Measurements from ENCODE around the gene RNF31. TPM values are rescaled to one million over a fixed set of nuclear protein-coding genes. Genes with fewer than 3 reads are reported as not detected.

The RNF31 gene
- total and polyA plus RNA-seq, 7 experiments from 2014 or later: 40.9 to 151 (median 81.4) TPM

DNA sequence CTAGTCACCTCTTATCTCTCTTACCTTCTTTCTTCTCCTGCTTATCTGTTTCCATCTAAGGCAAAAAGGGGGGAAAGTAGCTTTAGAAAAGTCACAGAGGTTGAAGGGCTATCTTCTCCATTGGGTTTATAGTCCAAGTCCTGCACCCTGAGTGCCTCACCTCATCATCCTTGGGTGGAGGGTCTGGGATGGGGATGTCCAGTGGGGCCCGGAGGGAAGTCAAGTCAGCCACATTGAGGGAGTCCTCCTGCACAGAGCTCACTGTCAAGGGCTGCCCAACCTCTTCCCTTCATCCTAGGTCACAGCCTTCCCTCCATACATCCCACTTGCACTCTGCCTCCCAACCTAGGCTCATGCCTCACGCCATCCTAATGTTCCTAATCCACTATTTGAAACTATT is 2.1 kb upstream of the RNF31 start:
- Mint-ChIP-seq H3K4me1 (peaks cover 40 to 76% (median 68%) of the 10 kb centered on the region in 7 donors), H3K36me3 (peaks cover 4 to 57% (median 5%) of the 10 kb centered on the region in 5 donors), H3K9me3 (no peaks in the 10 kb centered on the region), H3K27ac (peak overlapping the region in 6 of 9 donors; percentile 94 to 98 (median 97)), H3K4me3 (peak overlapping the region; percentile 91 to 100 (median 98)), H3K27me3 (no peaks in the 10 kb centered on the region)
- Histone ChIP-seq H3K36me3 (ENCODE audit: control insufficient read depth in 2 of 3, insufficient read depth in 3 of 3, low read length in 3 of 3) (peaks cover under 1 to 37% (median 6%) of the 10 kb centered on the region in 3 experiments), H3K27ac (ENCODE audit: low read depth, low read length) (peak overlapping the region; percentile 88), H3K4me1 (ENCODE audit: control insufficient read depth in 2 of 2, insufficient read depth in 2 of 2, low read length in 2 of 2) (peaks cover 40 to 50% of the 10 kb centered on the region in 2 donors), H3K9me3 (ENCODE audit: control insufficient read depth in 2 of 3, low read length in 3 of 3) (no peaks in the 10 kb centered on the region), H3K4me3 (ENCODE audit: low read length) (peak overlapping the region; percentile 98), H3K27me3 (ENCODE audit: control insufficient read depth in 2 of 2, insufficient read depth in 2 of 2, low read length in 2 of 2) (no peaks in the 10 kb centered on the region)
- intact Hi-C loops (cut with micrococcal nuclease): loop anchor here (10.0 kb wide), 2 partner anchors 840 to 1050 kb away; partner anchors contain the start of genes BCL2L2 (in 2 of the 2), PPP1R3E (in 2 of the 2), ACIN1 (in 1 of the 2) and C14orf119 (in 1 of the 2)
- CTCF ChIA-PET: interaction anchor here (1.1 to 4.8 kb wide), 3 partner anchors 10 to 31 kb away, joined by 5 to 36 read pairs (median 8); partner anchors contain the start of genes DCAF11, IRF9 and NRL
- POLR2A ChIA-PET: interaction anchor here (0.7 to 11.1 kb wide), 8 partner anchors 9 to 97 kb away, joined by 4 to 139 read pairs (median 22); partner anchors contain the start of genes DCAF11, EMC9, IRF9 and NRL
- ATAC-seq (no peak), DNase-seq (no peak)

DNA sequence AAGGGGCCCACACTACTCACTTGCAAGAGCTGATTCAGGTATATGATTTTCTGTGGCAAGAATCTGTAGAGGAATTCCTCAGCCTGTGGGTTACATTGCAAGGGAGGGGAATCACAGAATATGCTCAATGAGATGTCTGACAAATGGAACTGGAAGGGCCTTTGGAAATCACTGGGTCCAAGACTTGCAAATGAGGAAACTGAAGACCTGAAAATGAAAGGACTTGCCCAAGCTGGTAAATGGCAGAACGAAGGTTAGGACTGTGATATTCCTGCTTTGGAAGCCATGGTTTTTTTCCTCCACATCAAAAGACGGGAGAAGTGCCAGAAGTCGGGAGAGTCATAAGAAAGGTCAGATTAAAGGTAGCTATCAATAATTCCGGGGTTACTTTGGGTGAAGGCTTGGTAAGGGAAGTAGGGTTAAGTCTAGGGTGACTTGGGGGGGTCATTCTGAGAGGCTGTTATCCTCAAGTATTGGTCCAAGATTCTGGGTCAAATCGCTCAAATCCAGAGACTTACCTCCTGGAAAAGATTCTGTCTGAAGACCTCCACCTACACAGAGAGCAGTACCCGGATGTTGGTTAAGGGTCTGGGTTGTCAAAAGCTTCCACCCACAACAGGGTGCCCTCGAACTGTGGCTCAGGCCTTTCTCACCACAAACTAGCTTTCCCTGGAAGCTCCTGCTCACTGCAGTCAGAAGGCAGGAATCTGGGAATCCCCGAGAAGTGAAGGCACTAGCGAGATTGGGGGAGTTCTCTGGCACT is 1.4 kb upstream of the RNF31 start:
- H3K27me3 ChIP-seq (ENCODE audit: control insufficient read depth in 2 of 2, insufficient read depth in 2 of 2, low read length in 2 of 2): no peaks in the 10 kb centered on the region
- peaks cover 7 to 43% (median 8%) of the 10 kb centered on the region in 3 experiments for H3K36me3 ChIP-seq (ENCODE audit: control insufficient read depth in 2 of 3, insufficient read depth in 3 of 3, low read length in 3 of 3)
- ATAC-seq: no peak
- Mint-ChIP-seq H3K4me3 (peak overlapping the region; percentile 91 to 100 (median 98)), H3K4me1 (peaks cover 41 to 73% (median 69%) of the 10 kb centered on the region in 7 donors), H3K9me3 (no peaks in the 10 kb centered on the region), H3K27ac (peak overlapping the region; percentile 94 to 98 (median 96)), H3K36me3 (peaks cover 4 to 58% (median 9%) of the 10 kb centered on the region in 5 donors), H3K27me3 (no peaks in the 10 kb centered on the region)
- H3K4me3 ChIP-seq (ENCODE audit: low read length): peak overlapping the region; percentile 98
- DNase-seq: peak in 1 of 9 donors; percentile 17
- H3K4me1 ChIP-seq (ENCODE audit: control insufficient read depth in 2 of 2, insufficient read depth in 2 of 2, low read length in 2 of 2): peaks cover 40 to 50% of the 10 kb centered on the region in 2 donors
- no peaks in the 10 kb centered on the region for H3K9me3 ChIP-seq (ENCODE audit: control insufficient read depth in 2 of 3, low read length in 3 of 3)
- POLR2A ChIA-PET: interaction anchor here (0.8 to 11.1 kb wide), 15 partner anchors 9 to 590 kb away, joined by 3 to 139 read pairs (median 8); partner anchors contain the start of genes CHMP4A, DCAF11, EMC9 and IRF9
- CTCF ChIA-PET: interaction anchor here (1.1 to 4.8 kb wide), 3 partner anchors 10 to 32 kb away, joined by 5 to 36 read pairs (median 8); partner anchors contain the start of genes DCAF11, IRF9 and NRL
- H3K27ac ChIP-seq (ENCODE audit: low read depth, low read length): peak overlapping the region; percentile 88
- intact Hi-C loops (cut with micrococcal nuclease): loop anchor here (1.0 to 10.0 kb wide), 6 partner anchors 42 to 1051 kb away; partner anchors contain the start of genes BCL2L2 (in 2 of the 2), PPP1R3E (in 2 of the 2), ACIN1 (in 1 of the 2) and C14orf119 (in 1 of the 2)

DNA sequence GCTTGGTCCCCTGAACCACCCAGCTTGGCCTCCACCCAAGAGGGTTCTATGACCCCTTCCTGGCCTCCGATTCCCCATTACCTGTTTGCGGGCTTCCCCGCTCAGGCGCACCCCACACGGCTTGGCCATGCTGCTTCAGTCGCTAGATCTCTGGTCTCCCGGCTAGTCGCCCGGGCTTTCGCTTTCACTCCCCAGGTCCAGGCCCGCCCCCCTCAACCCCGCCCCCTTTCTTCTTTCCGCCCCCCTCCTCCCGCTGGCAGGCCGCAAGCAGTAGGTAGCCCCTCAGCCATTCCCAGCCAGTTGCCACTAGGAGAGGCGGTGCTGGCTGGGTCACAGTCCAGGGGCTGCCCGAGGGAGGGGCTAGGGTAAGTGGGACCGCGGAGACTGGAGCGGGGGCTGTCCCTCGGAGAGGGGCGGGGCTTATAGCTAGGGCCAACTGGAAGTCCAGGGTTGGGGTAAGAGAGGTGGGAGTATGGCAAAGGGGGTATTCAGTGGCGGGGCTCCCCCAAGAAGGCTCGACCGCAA is 783 bp upstream of the RNF31 start, which contains the start of gene PSME2:
PSME2 (minus strand) TSS at position 158 of the 525 bp plus-strand sequence; CDS start at position 129, 29 bp downstream.
- Histone ChIP-seq H3K9me3 (ENCODE audit: control insufficient read depth in 2 of 3, low read length in 3 of 3) (no peaks in the 10 kb centered on the region), H3K27me3 (ENCODE audit: control insufficient read depth in 2 of 2, insufficient read depth in 2 of 2, low read length in 2 of 2) (no peaks in the 10 kb centered on the region), H3K27ac (ENCODE audit: low read depth, low read length) (peak within 1 kb of the TSS; percentile 88), H3K4me1 (ENCODE audit: control insufficient read depth in 2 of 2, insufficient read depth in 2 of 2, low read length in 2 of 2) (peaks cover 40 to 50% of the 10 kb centered on the region in 2 donors), H3K4me3 (ENCODE audit: low read length) (peak within 1 kb of the TSS; percentile 98), H3K36me3 (ENCODE audit: control insufficient read depth in 2 of 3, insufficient read depth in 3 of 3, low read length in 3 of 3) (peaks cover 9 to 46% (median 12%) of the 10 kb centered on the region in 3 experiments)
- DNase-seq (peak in 8 of 9 donors; percentile 69 to 91 (median 80)), ATAC-seq (peak; percentile 74)
- H3K4me1 Mint-ChIP-seq: peaks cover 42 to 73% (median 67%) of the 10 kb centered on the region in 7 donors
- H3K36me3 Mint-ChIP-seq: peaks cover 4 to 60% (median 9%) of the 10 kb centered on the region in 5 donors
- peak within 1 kb of the TSS; percentile 94 to 98 (median 96) for H3K27ac Mint-ChIP-seq
- H3K4me3 Mint-ChIP-seq: peak within 1 kb of the TSS; percentile 91 to 100 (median 98)
- POLR2A ChIA-PET: interaction anchor here (0.5 to 11.1 kb wide), 18 partner anchors 9 to 591 kb away, joined by 3 to 139 read pairs (median 4); partner anchors contain the start of genes CHMP4A, DCAF11, EMC9 and IRF9
- no peaks in the 10 kb centered on the region for H3K9me3 Mint-ChIP-seq
- H3K27me3 Mint-ChIP-seq: no peaks in the 10 kb centered on the region
- intact Hi-C loops (cut with micrococcal nuclease): loop anchor here (1.0 to 10.0 kb wide), 6 partner anchors 42 to 1052 kb away; partner anchors contain the start of genes BCL2L2 (in 2 of the 2), PPP1R3E (in 2 of the 2), ACIN1 (in 1 of the 2) and C14orf119 (in 1 of the 2)
- CTCF ChIA-PET: interaction anchor here (0.7 to 4.8 kb wide), 5 partner anchors 9 to 56 kb away, joined by 3 to 36 read pairs (median 8); partner anchors contain the start of genes DCAF11, IRF9 and NRL

DNA sequence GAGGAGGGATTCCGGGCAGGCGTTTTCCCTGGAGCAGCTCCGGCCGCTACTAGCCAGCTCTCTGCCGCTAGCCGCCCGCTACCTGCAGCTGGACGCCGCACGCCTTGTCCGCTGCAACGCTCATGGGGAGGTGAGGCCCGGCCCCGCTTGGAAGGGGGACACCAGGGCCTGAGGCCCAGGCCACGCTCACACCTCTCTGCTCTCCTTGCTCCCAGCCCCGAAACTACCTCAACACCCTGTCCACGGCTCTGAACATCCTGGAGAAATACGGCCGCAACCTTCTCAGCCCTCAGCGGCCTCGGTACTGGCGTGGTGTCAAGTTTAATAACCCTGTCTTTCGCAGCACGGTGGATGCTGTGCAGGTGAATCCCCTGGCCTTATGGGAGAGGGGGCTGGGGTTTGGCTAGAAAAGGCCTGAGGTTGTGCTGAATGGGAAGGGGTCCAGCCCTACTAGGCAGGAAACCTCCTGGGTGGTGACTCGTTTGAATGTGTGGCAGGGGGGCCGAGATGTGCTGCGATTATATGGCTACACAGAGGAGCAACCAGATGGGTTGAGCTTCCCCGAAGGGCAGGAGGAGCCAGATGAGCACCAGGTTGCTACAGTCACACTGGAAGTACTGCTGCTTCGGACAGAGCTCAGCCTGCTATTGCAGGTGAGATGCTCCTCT is 597 bp downstream of the RNF31 start:
- H3K9me3 Mint-ChIP-seq: no peaks in the 10 kb centered on the region
- H3K36me3 Mint-ChIP-seq: peaks cover 4 to 59% (median 12%) of the 10 kb centered on the region in 5 donors
- peaks cover 9 to 55% (median 17%) of the 10 kb centered on the region in 3 experiments for H3K36me3 ChIP-seq (ENCODE audit: control insufficient read depth in 2 of 3, insufficient read depth in 3 of 3, low read length in 3 of 3)

DNA sequence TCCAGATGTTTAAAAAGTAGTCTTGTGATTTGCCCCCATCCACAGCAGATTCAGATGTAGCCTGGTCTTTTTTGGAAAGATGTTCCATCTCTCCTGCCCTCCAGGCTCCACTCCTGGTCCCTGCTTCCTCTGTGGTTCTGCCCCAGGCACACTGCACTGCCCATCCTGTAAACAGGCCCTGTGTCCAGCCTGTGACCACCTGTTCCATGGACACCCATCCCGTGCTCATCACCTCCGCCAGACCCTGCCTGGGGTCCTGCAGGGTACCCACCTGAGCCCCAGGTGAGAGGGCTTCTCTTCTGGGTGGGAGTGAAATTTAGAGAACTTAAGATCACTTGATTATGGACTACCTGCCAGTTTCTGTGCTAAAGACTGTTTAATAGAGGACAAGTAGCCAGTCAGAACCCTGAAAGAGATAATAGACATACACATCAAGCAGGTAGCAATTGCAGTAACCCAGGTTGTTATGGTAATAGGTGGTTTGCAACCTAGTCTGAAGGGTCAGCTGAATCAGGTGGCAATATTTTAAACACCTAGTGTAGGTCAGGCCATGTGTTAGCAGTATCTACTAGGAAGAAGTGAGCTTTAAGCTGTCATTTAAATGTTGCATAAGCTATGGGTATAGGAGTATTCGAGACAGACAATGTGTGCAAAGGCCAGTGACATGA is 2.1 kb downstream of the RNF31 start:
- Histone ChIP-seq H3K36me3 (ENCODE audit: control insufficient read depth in 2 of 3, insufficient read depth in 3 of 3, low read length in 3 of 3) (peaks cover 9 to 47% (median 17%) of the 10 kb centered on the region in 3 experiments), H3K27me3 (ENCODE audit: control insufficient read depth in 2 of 2, insufficient read depth in 2 of 2, low read length in 2 of 2) (no peaks in the 10 kb centered on the region), H3K4me3 (ENCODE audit: low read length) (no peak overlapping the region), H3K4me1 (ENCODE audit: control insufficient read depth in 2 of 2, insufficient read depth in 2 of 2, low read length in 2 of 2) (peaks cover 34 to 39% of the 10 kb centered on the region in 2 donors), H3K9me3 (ENCODE audit: control insufficient read depth in 2 of 3, low read length in 3 of 3) (no peaks in the 10 kb centered on the region), H3K27ac (ENCODE audit: low read depth, low read length) (no peak overlapping the region)
- ATAC-seq: no peak
- Mint-ChIP-seq H3K36me3 (peaks cover 0 to 48% (median 13%) of the 10 kb centered on the region in 5 donors), H3K27me3 (no peaks in the 10 kb centered on the region), H3K4me3 (peak overlapping the region; percentile 47 to 100 (median 95)), H3K27ac (peak overlapping the region in 3 of 9 donors; percentile 18 to 55 (median 48)), H3K4me1 (peaks cover 34 to 58% (median 45%) of the 10 kb centered on the region in 7 donors), H3K9me3 (no peaks in the 10 kb centered on the region)
- DNase-seq: no peak
- intact Hi-C loops (cut with micrococcal nuclease): loop anchor here (10.0 kb wide), 2 partner anchors 845 to 1055 kb away; partner anchors contain the start of genes BCL2L2 (in 2 of the 2), PPP1R3E (in 2 of the 2), ACIN1 (in 1 of the 2) and C14orf119 (in 1 of the 2)
- ChIA-PET CTCF (interaction anchor here (0.7 to 4.8 kb wide), 2 partner anchors 11 to 35 kb away, joined by 3 to 36 read pairs; partner anchors contain the start of genes DCAF11 and IRF9), POLR2A (interaction anchor here (1.0 to 11.1 kb wide), 8 partner anchors 12 to 93 kb away, joined by 3 to 139 read pairs (median 5); partner anchors contain the start of genes DCAF11, EMC9, IPO4 and IRF9)

More for the DNA sequence above, 597 bp downstream of the RNF31 start:
- CTCF ChIA-PET: interaction anchor here (0.6 to 4.8 kb wide), 4 partner anchors 13 to 150 kb away, joined by 3 to 36 read pairs (median 8); partner anchors contain the start of gene IRF9
- no peak for DNase-seq
- Mint-ChIP-seq H3K27me3 (no peaks in the 10 kb centered on the region), H3K4me1 (peaks cover 38 to 68% (median 58%) of the 10 kb centered on the region in 7 donors), H3K27ac (peak overlapping the region; percentile 32 to 97 (median 86)), H3K4me3 (peak overlapping the region; percentile 87 to 100 (median 95))
- Histone ChIP-seq H3K27me3 (ENCODE audit: control insufficient read depth in 2 of 2, insufficient read depth in 2 of 2, low read length in 2 of 2) (no peaks in the 10 kb centered on the region), H3K4me3 (ENCODE audit: low read length) (peak overlapping the region; percentile 98), H3K9me3 (ENCODE audit: control insufficient read depth in 2 of 3, low read length in 3 of 3) (no peaks in the 10 kb centered on the region), H3K27ac (ENCODE audit: low read depth, low read length) (peak overlapping the region; percentile 88), H3K4me1 (ENCODE audit: control insufficient read depth in 2 of 2, insufficient read depth in 2 of 2, low read length in 2 of 2) (peaks cover 34 to 45% of the 10 kb centered on the region in 2 donors)
- no peak for ATAC-seq
- POLR2A ChIA-PET: interaction anchor here (0.6 to 11.1 kb wide), 14 partner anchors 7 to 166 kb away, joined by 3 to 139 read pairs (median 7); partner anchors contain the start of genes CHMP4A, DCAF11, EMC9 and IPO4
- intact Hi-C loops (cut with micrococcal nuclease): loop anchor here (1.0 to 10.0 kb wide), 14 partner anchors 12 to 1053 kb away; partner anchors contain the start of genes BCL2L2 (in 2 of the 2), DCAF11 (in 2 of the 2), GMPR2 (in 2 of the 2) and IRF9 (in 2 of the 2)
